ENCODE measurements around the gene CRLF3.
"Not testable (repeated sequence)": the region's sequence is repeated elsewhere in the genome, so short reads cannot be mapped to it uniquely, and the experiment has no call there.

The CRLF3 gene

DNA sequence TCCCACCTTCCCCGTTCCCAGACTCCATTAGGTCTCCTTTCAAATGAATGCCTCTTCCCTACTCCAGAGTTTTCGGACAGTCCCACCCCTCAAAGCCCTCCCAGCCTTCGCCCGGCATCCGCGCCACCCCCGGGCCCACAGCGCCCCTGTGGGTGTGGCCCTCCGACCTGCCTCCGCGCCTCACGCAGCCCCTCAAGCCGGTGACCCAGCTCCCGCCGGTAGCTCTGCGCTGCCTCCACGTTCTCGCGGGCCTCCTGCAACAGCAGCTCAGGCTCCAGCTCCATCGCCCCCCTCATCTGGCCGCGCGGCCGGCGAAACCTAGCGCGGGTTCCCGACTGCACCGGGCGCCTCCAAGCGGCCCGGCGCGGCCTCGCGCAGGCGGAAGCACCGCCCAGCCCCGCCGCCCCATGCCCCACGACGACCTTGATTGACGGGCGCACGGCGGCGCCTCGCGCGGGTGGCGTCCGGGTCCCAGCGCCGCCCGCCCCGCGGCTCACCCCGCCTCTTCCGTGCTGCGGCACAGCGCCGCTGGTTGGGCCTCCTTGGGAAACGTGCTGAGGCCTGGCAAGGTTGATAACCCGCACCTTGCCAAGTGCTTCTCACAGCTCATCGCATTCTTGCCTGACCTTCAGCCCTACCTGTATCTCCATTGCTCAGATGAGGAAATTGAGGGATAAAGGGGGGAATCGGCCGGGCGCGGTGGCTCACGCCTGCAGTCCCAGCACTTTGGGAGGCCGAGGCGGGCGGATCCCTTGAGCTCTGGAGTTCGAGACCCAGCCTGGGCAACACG, at the start of gene CRLF3:
Gene CRLF3 (minus strand): TSS at position 337 of the 790 bp plus-strand sequence. CDS start 41 bp downstream, at position 296.
- DNase-seq = peak; percentile 81

- DNase-seq = no peak
Measured at GRCh38 chr17:30869005-30869404, 44.5 kb upstream of the CRLF3 start.

DNA sequence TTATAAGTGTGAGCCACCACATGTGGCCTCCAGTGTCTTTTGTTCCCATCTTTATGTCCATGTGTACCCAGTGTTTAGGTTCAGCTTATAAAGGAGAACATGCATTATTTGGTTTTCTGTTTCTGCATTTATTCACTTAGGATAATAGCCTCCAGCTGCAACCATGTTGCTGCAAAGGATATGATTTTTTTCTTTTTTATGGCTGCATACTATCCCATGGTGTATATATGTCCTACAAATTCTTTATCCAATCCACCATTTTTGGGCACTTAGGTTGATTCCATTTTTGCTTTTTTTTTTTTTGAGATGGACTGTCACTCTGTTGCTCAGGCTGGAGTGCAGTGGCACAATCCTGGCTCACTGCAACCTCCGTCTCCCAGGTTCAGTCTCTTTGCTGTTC, 40.1 kb upstream of the CRLF3 start:
- no peak for DNase-seq

GRCh38 chr17:30858556-30859250, 34.2 kb upstream of the CRLF3 start:
- DNase-seq = no peak

DNA sequence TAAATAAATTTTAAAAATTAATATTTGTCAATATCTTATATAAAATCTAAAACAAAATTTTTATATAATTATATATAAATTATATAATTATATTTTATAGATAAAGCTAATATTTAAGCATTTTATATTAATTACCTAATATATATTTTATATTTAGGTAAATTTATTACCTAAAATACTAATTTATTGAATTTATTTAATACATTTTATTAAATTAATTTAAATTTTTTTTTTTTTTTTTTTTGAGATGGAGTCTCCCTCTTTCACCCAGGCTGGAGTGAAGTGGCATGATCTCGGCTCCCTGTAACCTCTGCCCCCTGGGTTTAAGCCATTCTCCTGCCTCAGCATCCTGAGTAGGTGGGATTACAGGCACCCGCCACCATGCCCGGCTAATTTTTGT, 29.7 kb upstream of the CRLF3 start:
- DNase-seq = no peak

DNA sequence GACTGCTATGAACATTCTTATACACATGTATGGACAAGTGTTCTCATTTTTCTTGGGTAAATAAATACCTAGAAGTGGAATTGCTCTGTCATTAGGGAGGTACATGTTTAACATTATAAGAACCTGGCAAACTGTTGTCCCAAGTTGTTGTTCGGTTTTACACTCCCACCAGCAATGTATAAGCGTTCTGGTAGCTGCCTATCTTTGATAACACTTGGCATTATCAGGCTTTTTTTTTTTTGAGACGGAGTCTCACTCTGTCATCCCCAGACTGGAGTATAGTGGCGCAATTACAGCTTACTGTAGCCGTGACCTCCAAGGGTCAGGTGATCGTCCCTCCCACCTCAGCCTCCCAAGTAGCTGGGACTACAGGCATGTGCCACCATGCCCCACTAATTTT, 23.5 kb upstream of the CRLF3 start:
- DNase-seq = no peak

GRCh38 chr17:30840771-30841170, 16.3 kb upstream of the CRLF3 start:
- no peak for DNase-seq

DNA sequence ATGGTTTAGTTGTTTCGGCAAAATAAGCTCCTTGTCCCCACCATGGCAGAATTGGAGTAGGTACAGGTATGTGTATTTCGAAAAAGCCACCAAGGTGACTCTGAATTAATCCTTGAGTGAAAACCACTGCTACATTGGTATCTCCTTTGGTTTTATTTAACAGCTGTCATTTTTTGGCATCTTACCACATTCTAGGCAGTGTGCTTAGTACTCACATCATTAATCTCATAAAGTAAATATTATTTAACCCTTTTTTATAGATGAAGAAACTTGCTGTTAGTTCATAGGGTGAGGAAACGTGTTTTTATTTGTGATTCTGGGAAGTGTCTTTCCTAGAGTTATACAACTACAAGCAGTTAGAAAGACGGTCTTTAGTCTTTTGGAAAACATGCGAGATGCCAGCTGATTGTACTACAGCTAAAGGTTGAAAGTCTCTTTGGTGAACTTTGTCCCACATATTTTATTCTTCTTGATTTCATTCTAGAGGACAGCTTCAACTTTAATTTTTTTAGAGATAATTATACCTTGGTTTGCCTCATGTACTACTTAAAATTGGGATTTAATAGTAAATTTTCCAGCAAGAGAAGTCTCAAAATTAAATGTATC, 13.8 kb upstream of the CRLF3 start:
- no peak for DNase-seq

DNA sequence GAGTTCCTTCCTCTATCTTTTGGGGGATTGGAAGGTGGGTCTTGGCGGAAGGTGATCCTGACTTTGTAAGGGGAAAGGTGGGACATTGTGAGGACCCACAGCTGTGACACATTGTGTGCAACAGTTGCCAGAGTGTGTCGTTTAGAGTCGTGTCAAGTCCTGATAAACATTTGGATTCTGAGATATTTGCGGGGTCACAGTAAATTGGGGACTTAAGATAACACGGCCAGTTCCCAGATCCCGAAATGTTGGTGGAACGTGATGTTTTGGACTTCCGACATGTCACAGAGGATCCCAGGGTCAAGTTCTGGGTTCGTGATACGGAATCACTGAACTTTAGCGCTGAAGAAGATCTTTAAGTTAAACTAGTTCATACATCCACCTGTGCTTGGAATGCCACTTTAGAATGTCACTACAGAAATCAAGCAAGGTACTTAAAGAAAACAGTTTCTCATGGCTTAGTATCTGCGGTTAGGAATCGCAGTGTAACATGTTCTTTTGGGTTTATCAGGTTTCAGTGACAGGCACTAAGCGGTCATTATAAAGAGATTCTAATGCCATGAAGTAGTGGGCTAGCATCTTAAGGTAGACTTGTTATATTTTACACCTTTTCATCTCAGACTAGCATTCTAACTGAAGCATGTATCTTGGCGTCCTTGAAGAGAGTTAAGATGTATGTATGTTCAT, 8.1 kb upstream of the CRLF3 start:
- DNase-seq = no peak

- DNase-seq = peak; percentile 89
Measured at GRCh38 chr17:30831663-30832437, 7.4 kb upstream of the CRLF3 start, which contains the start of gene ATAD5. Gene ATAD5 (plus strand): TSS chr17:30831966. CDS start chr17:30832348, 382 bp downstream.

GRCh38 chr17:30831257-30831656, 6.8 kb upstream of the CRLF3 start:
- peak; percentile 19 for DNase-seq

DNA sequence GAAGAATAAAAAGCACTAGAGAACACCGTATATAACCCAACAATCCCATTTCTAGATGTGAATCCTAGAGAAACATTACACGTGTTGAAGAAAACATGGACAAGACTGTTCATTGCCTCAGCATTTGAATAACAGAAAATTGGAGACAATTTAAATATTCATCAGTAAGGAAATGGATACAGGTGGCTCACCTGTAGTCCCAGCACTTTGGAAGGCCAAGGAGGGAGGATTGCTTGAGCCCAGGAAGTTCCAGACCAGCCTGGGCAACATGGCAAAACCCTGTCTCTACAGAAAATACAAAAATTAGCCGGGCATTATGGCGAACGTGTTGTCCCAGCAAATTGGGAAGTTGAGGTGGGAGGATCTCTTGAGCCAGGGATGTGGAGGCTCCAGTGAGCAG, 4.5 kb upstream of the CRLF3 start:
- no peak for DNase-seq

- no peak for DNase-seq
Measured at GRCh38 chr17:30827082-30827481, 2.6 kb upstream of the CRLF3 start.

- DNase-seq = peak; percentile 60
Measured at GRCh38 chr17:30824002-30824355, 513 bp downstream of the CRLF3 start.

DNA sequence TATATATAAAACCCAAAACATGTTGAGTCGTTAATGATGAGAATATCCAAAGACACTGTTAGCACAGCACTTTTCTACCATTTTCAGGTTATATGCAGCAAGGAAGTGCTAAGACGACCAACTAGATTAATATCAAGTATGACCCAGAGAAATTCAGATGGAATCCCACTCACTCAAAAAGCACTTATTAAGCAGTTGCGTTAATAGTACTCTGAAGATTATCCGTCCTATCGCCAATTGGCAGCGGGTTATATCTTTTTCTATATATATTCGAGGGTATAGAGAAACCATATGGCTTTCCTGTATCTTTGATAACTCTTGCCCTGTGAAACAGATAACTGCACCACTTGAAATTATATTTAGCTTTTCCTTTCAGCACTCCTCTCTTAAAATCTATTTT, 1.1 kb downstream of the CRLF3 start:
- no peak for DNase-seq

- DNase-seq = not testable (repeated sequence)
Measured at GRCh38 chr17:30822919-30823318, 1.6 kb downstream of the CRLF3 start.

- DNase-seq = no peak
Measured at GRCh38 chr17:30821871-30822723, 2.4 kb downstream of the CRLF3 start.

- DNase-seq = no peak
Measured at GRCh38 chr17:30819971-30820705, 4.4 kb downstream of the CRLF3 start.

- no peak for DNase-seq
Measured at GRCh38 chr17:30816165-30816564, 8.3 kb downstream of the CRLF3 start.

DNA sequence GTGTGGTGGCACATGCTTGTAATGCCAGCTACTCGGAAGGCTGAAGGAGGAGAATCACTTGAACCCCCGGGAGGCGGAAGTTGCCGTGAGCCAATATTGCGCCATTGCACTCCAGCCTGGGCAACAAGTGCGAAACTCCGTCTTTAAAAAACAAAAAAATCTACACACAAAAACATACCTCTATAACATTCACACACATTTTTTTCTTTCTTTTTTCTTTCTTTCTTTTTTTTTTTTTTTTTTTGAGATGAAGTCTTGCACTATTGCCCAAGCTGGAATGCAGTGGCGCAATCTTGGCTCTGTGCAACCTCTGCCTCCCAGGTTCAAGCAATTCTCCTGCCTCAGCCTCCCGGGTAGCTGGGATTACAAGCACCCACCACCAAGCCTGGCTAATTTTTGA, 9.6 kb downstream of the CRLF3 start:
- DNase-seq = not testable (repeated sequence)

DNA sequence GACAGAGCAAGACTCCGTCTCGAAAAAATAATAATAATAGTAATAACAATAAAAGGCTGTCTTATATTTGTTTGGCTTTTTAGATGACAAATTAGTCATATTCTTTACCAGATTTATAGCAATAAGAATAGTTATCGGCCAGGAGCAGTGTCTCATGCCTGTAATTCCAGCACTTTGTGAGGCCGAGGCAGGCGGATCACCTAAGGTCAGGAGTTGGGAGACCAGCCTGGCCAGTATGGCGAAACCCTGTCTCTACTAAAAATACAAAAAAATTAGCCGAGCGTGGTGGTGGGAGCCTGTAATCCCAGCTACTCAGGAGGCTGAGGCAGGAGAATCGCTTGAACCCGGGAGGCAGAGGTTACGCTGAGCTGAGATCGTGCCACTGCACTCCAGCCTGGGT, 10.3 kb downstream of the CRLF3 start:
- DNase-seq = not testable (repeated sequence)
